Stimulated activated CD4-positive, alpha-beta T cell treated with anti-CD3 and anti-CD28 coated beads, Interleukin-12 subunit alpha, Interleukin-12 subunit beta, amount 100 ng/mL, for 24 hours (primary cell): ENCODE data around the gene ARHGAP8.
"Not testable (repeated sequence)": the region's sequence is repeated elsewhere in the genome, so short reads cannot be mapped to it uniquely, and the experiment has no call there.

Experiments used
- DNase-seq, 2 experiments: peaks; one replicate each; pipeline ENCODE4 v3.0.0-alpha.2; 2020; ENCODE audit warnings: low read depth in 2 of 2

ARHGAP8 gene

GRCh38 chr22:44885806-44886360 lies 133.5 kb downstream of the ARHGAP8 start:
- no peak for DNase-seq

- no peak for DNase-seq
Measured at GRCh38 chr22:44887941-44888366, 135.6 kb downstream of the ARHGAP8 start.

- DNase-seq: no peak
Measured at GRCh38 chr22:44888491-44889254, 136.3 kb downstream of the ARHGAP8 start.

- DNase-seq: no peak
Measured at GRCh38 chr22:44889255-44889878, 137.0 kb downstream of the ARHGAP8 start.

GRCh38 chr22:44890416-44891292 lies 138.3 kb downstream of the ARHGAP8 start:
- DNase-seq: no peak

GRCh38 chr22:44891293-44891747 lies 138.9 kb downstream of the ARHGAP8 start:
- DNase-seq: no peak

- DNase-seq: no peak
Measured at GRCh38 chr22:44891791-44892190, 139.4 kb downstream of the ARHGAP8 start.

- no peak for DNase-seq
Measured at GRCh38 chr22:44892243-44892642, 139.9 kb downstream of the ARHGAP8 start.

GRCh38 chr22:44892803-44893730 lies 140.7 kb downstream of the ARHGAP8 start:
- no peak for DNase-seq

GRCh38 chr22:44893731-44894080 lies 141.3 kb downstream of the ARHGAP8 start:
- DNase-seq: no peak

GRCh38 chr22:44894321-44894720 lies 141.9 kb downstream of the ARHGAP8 start:
- no peak for DNase-seq

- DNase-seq: no peak
Measured at GRCh38 chr22:44894782-44895181, 142.4 kb downstream of the ARHGAP8 start.

- no peak for DNase-seq
Measured at GRCh38 chr22:44895296-44896055, 143.1 kb downstream of the ARHGAP8 start.

GRCh38 chr22:44898236-44898635 lies 145.9 kb downstream of the ARHGAP8 start:
- no peak for DNase-seq

- DNase-seq: no peak
Measured at GRCh38 chr22:44901301-44901700, 148.9 kb downstream of the ARHGAP8 start.

GRCh38 chr22:44903164-44903563 lies 150.8 kb downstream of the ARHGAP8 start:
- DNase-seq: not testable (repeated sequence)

GRCh38 chr22:44904492-44905152 lies 152.2 kb downstream of the ARHGAP8 start:
- not testable (repeated sequence) for DNase-seq

- no peak for DNase-seq
Measured at GRCh38 chr22:44906248-44906936, 154.0 kb downstream of the ARHGAP8 start.
